HG03095 (cell line): ENCODE data around the gene CACNA1S.

ENCODE experiments used
- ATAC-seq: cut with Tn5 transposase; IDR thresholded peaks from one replicate; pipeline ENCODE4 v1.9.1; 2021; ENCODE audit warnings: moderate library complexity; ENCODE audit not compliant: unreplicated experiment

Gene CACNA1S

GRCh38 chr1:200991097-200991614 lies 121.1 kb downstream of the CACNA1S start:
- ATAC-seq = no peak

DNA sequence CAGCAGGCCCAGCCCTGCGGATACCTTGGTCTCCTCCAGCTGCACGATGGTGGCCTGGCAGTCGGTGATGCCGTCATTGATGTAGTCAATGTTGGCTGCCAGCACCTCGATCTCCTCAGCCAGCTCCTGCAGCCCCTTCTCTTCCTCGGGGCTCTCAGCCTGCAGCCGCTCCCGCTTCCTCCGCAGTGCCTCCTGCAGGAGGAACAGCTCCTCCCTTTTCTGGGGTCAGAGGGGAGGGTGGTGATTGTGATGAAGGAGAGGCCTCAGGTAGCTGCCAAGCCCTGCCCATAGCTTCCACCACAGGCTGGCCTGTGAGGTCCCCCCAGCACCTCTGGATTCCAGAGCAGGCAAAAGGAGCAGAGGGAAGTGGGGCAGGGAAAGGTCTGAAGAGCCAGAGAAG lies 122.1 kb downstream of the CACNA1S start:
- ATAC-seq = no peak
